Left ventricle myocardium inferior (tissue), 1 donor: ENCODE results near the gene KCNA10. TPM values are rescaled to one million over a fixed set of nuclear protein-coding genes. Genes with fewer than 3 reads are reported as not detected.
A peak's percentile ranks its signal among the peaks of the same experiment; 100 is the strongest.

Experiments used
- DNase-seq: peaks from one replicate; pipeline ENCODE4 v3.0.0-alpha.2; 2020
- H3K27ac ChIP-seq: fragments of 200-600 bp; replicated peaks from 2 replicates; pipeline ENCODE4 v1.8.0; 2021
- H3K27me3 ChIP-seq: fragments of 200-600 bp; 2 replicates; pipeline ENCODE4 v1.8.0; 2021; ENCODE audit warnings: low read depth
- H3K36me3 ChIP-seq: fragments of 200-600 bp; 2 replicates; pipeline ENCODE4 v1.8.0; 2021
- H3K4me1 ChIP-seq: fragments of 200-600 bp; 2 replicates; pipeline ENCODE4 v1.8.0; 2021
- H3K4me3 ChIP-seq: fragments of 200-600 bp; 2 replicates; pipeline ENCODE4 v1.8.0; 2021; ENCODE audit warnings: mild to moderate bottlenecking, moderate library complexity
- H3K9me3 ChIP-seq: fragments of 200-600 bp; replicated peaks from 2 replicates; pipeline ENCODE4 v1.8.0; 2021
- CTCF ChIP-seq: fragments of 200-600 bp; IDR thresholded peaks from 2 replicates; pipeline ENCODE4 v1.8.0; 2021; ENCODE audit warnings: antibody characterized with exemption, mild to moderate bottlenecking, borderline replicate concordance
- intact Hi-C: fragments of 100-400 bp; cut with micrococcal nuclease; formaldehyde crosslinking; loops from one replicate; pipeline ENCODE4 v1.11.0; 2022
- total RNA-seq: library from RNA; stranded (reverse); fragmentation: NEBNext Ultra II Directional; extraction: Animal tissue kit (Norgen Biotek cat#: 25700); gene quantifications from one replicate; pipeline ENCODE4 v1.2.1, GENCODE V29; 2021
- donor health status: DM: no; HTN: yes; CAD: no; lungs with severe emphysema.

The KCNA10 gene
- total RNA-seq, 1 donor from 2014 or later: not detected

- intact Hi-C loops: loop anchor here (10.0 kb wide), 1 partner anchor 56 kb away; no protein-coding TSS in a partner anchor
- Histone ChIP-seq H3K27me3 (peaks cover 89% of the 10 kb centered on the region), H3K36me3 (no peaks in the 10 kb centered on the region), H3K9me3 (no peaks in the 10 kb centered on the region), H3K4me1 (peaks cover 22% of the 10 kb centered on the region), H3K27ac (no peak overlapping the region), H3K4me3 (no peak overlapping the region)
- no peak for TF ChIP-seq CTCF
- DNase-seq: no peak
These were observed 40.2 kb upstream of the KCNA10 start for GRCh38 chr1:110559157-110559556.

- Histone ChIP-seq H3K36me3 (no peaks in the 10 kb centered on the region), H3K4me1 (peaks cover 22% of the 10 kb centered on the region), H3K27me3 (peaks cover 90% of the 10 kb centered on the region), H3K27ac (no peak overlapping the region), H3K9me3 (no peaks in the 10 kb centered on the region), H3K4me3 (no peak overlapping the region)
- DNase-seq: no peak
- no peak for TF ChIP-seq CTCF
- intact Hi-C loops: loop anchor here (10.0 kb wide), 1 partner anchor 57 kb away; no protein-coding TSS in a partner anchor
These were observed 38.5 kb upstream of the KCNA10 start for GRCh38 chr1:110557481-110557880.

- no peak for DNase-seq
- no peaks in the 10 kb centered on the region for H3K36me3 ChIP-seq
- no peaks in the 10 kb centered on the region for H3K9me3 ChIP-seq
- H3K27ac ChIP-seq: peak overlapping the region; percentile 48
- intact Hi-C loops: loop anchor here (10.0 kb wide), 1 partner anchor 58 kb away; no protein-coding TSS in a partner anchor
- peaks cover 92% of the 10 kb centered on the region for H3K27me3 ChIP-seq
- no peak overlapping the region for H3K4me3 ChIP-seq
- TF ChIP-seq CTCF: no peak
- H3K4me1 ChIP-seq: peaks cover 22% of the 10 kb centered on the region
These were observed 37.5 kb upstream of the KCNA10 start for GRCh38 chr1:110556471-110556807.

- peak overlapping the region; percentile 61 for H3K4me3 ChIP-seq
- intact Hi-C loops: loop anchor here (10.0 kb wide), 1 partner anchor 59 kb away; no protein-coding TSS in a partner anchor
- H3K27me3 ChIP-seq: peaks cover 92% of the 10 kb centered on the region
- peaks cover 22% of the 10 kb centered on the region for H3K4me1 ChIP-seq
- no peak for TF ChIP-seq CTCF
- no peaks in the 10 kb centered on the region for H3K9me3 ChIP-seq
- DNase-seq: peak; percentile 73
- no peaks in the 10 kb centered on the region for H3K36me3 ChIP-seq
- peak overlapping the region; percentile 48 for H3K27ac ChIP-seq
These were observed 37.0 kb upstream of the KCNA10 start for GRCh38 chr1:110555807-110556470.

GRCh38 chr1:110554871-110555801 lies 36.2 kb upstream of the KCNA10 start:
- Histone ChIP-seq H3K27ac (peak overlapping the region; percentile 48), H3K9me3 (no peaks in the 10 kb centered on the region), H3K36me3 (no peaks in the 10 kb centered on the region), H3K27me3 (peaks cover 92% of the 10 kb centered on the region), H3K4me3 (peak overlapping the region; percentile 61), H3K4me1 (peaks cover 22% of the 10 kb centered on the region)
- intact Hi-C loops: loop anchor here (10.0 kb wide), 1 partner anchor 60 kb away; no protein-coding TSS in a partner anchor
- TF ChIP-seq CTCF: peak; percentile 89
- DNase-seq: peak; percentile 54
